PC-3 (cell line): Measurements from ENCODE around the gene ATF6. TPM values are rescaled to one million over a fixed set of nuclear protein-coding genes. Genes with fewer than 3 reads are reported as not detected.

Experiments
- ATAC-seq: fragments of 200-7000 bp; cut with Tn5 transposase; 2 replicates; pipeline ENCODE4 v1.9.1; 2020; ENCODE audit warnings: mild to moderate bottlenecking, moderate library complexity
- BruUV-seq: library from RNA; stranded (reverse); fragments of 400-500 nt; replicated peaks from 2 replicates; lab custom pipeline; 2021; lab: Mats Ljungman, UMichigan
- CTCF ChIA-PET: fragments of 300-600 bp; sonication (Branson Sonifier 250); formaldehyde crosslinking; loops from one replicate; lab custom pipeline; 2022; ENCODE audit warnings: antibody characterized with exemption; lab: Charles Lee
- POLR2A ChIA-PET: fragments of 300-600 bp; sonication (Branson Sonifier 250); formaldehyde crosslinking; loops from one replicate; lab custom pipeline; 2022; ENCODE audit warnings: antibody characterized with exemption; ENCODE audit not compliant: unreplicated experiment; lab: Charles Lee
- DNase-seq: peaks from one replicate; pipeline ENCODE4 v3.0.0-alpha.2; 2015
- H2AFZ ChIP-seq: fragments of 300-600 bp; sonication (generic); 2 replicates; pipeline ENCODE4 v1.6.0; 2016; ENCODE audit warnings: antibody characterized with exemption, low read length
- H3F3A ChIP-seq: fragments of 300-600 bp; sonication (generic); one replicate; pipeline ENCODE4 v1.6.0; 2017; ENCODE audit warnings: antibody characterized with exemption, low read length, control low read depth, mild to moderate bottlenecking; ENCODE audit not compliant: unreplicated experiment
- H3K27ac ChIP-seq: fragments of 300-600 bp; sonication (generic); 2 replicates; pipeline ENCODE4 v1.5.1; 2016; ENCODE audit warnings: mild to moderate bottlenecking, low read length
- H3K27me3 ChIP-seq: fragments of 300-600 bp; sonication (generic); 2 replicates; pipeline ENCODE4 v1.6.1; 2016; ENCODE audit warnings: low read length, mixed read lengths
- H3K36me3 ChIP-seq: fragments of 300-600 bp; sonication (generic); 2 replicates; pipeline ENCODE4 v1.6.1; 2016; ENCODE audit warnings: low read depth, mixed run types, low read length, mixed read lengths
- H3K4me1 ChIP-seq: fragments of 300-600 bp; sonication (generic); 2 replicates; pipeline ENCODE4 v1.5.1; 2016; ENCODE audit warnings: low read length; ENCODE audit not compliant: insufficient read depth
- H3K4me2 ChIP-seq: fragments of 300-600 bp; sonication (generic); 2 replicates; pipeline ENCODE4 v1.6.0; 2016; ENCODE audit warnings: low read length
- H3K4me3 ChIP-seq: fragments of 300-600 bp; sonication (generic); 2 replicates; pipeline ENCODE4 v1.5.1; 2016; ENCODE audit warnings: mild to moderate bottlenecking, low read length, mixed read lengths
- H3K79me2 ChIP-seq: fragments of 300-600 bp; sonication (generic); 2 replicates; pipeline ENCODE4 v1.6.1; 2017; ENCODE audit warnings: low read length, mixed read lengths
- H3K9ac ChIP-seq: fragments of 300-600 bp; sonication (generic); 2 replicates; pipeline ENCODE4 v1.6.0; 2016; ENCODE audit warnings: mild to moderate bottlenecking, low read length
- H3K9me2 ChIP-seq: fragments of 300-600 bp; sonication (generic); replicated peaks from 2 replicates; pipeline ENCODE4 v1.6.1; 2016; ENCODE audit warnings: mixed run types, low read length, mixed read lengths
- H3K9me3 ChIP-seq: fragments of 300-600 bp; sonication (generic); 2 replicates; pipeline ENCODE4 v1.6.1; 2016; ENCODE audit warnings: low read length, mixed read lengths
- H4K20me1 ChIP-seq: fragments of 300-600 bp; sonication (generic); 2 replicates; pipeline ENCODE4 v1.6.1; 2016; ENCODE audit warnings: low read length, mixed read lengths
- CTCF ChIP-seq: fragments of 300-600 bp; sonication (generic); conservative IDR thresholded peaks from 2 replicates; pipeline ENCODE4 v1.5.1; 2017; ENCODE audit warnings: antibody characterized with exemption, low read depth, mild to moderate bottlenecking, low read length
- EZH2 ChIP-seq: fragments of 300-600 bp; sonication (generic); IDR thresholded peaks from one replicate; pipeline ENCODE4 v1.6.1; 2017; ENCODE audit warnings: antibody characterized with exemption, mild to moderate bottlenecking, low read length; ENCODE audit not compliant: unreplicated experiment
- EZH2phosphoT487 ChIP-seq: fragments of 300-600 bp; sonication (generic); IDR thresholded peaks from 2 replicates; pipeline ENCODE4 v1.6.1; 2018; ENCODE audit warnings: mild to moderate bottlenecking, antibody characterized with exemption, low read length, borderline replicate concordance
- intact Hi-C: fragments of 100-400 bp; cut with micrococcal nuclease; formaldehyde crosslinking; loops from 2 replicates; pipeline ENCODE4 v1.9.0; 2023
- total RNA-seq: library from RNA; depleted of rRNA; stranded (reverse); fragments of >200 nt; gene quantifications from 2 replicates; pipeline ENCODE4 v1.2.3, GENCODE V29; 2014

Gene ATF6
- total RNA-seq, 1 experiment from 2014 or later: 19.7 TPM

DNA sequence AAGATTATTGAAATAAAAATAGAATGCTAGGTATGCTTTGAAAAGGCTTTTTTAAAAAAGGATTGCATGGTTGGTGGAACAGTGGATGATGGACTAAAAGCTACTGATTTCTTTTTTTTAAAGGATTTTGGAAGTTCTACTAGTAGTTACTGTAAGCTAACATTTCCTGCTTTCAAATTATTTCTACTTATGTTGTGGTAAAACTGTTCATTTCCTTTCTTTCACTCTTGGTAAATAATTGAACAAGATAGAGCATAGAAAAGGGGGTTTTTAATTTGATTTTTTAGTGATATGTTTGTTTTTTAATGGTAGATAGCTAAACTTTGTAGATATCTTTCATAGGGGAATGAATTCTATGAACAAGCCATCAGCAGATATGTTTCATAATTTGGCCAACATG lies 153.1 kb downstream of the ATF6 start:
- ATAC-seq (no peak), DNase-seq (no peak)
- Histone ChIP-seq H3K79me2 (no peaks in the 10 kb centered on the region), H3K36me3 (no peaks in the 10 kb centered on the region), H2AFZ (no peak overlapping the region), H4K20me1 (no peaks in the 10 kb centered on the region), H3K9me3 (no peaks in the 10 kb centered on the region), H3K27me3 (no peaks in the 10 kb centered on the region), H3K4me1 (peaks cover 20% of the 10 kb centered on the region), H3F3A (no peaks in the 10 kb centered on the region), H3K4me2 (no peak overlapping the region), H3K27ac (no peak overlapping the region), H3K9ac (no peak overlapping the region), H3K4me3 (no peak overlapping the region), H3K9me2 (no peaks in the 10 kb centered on the region)
- TF ChIP-seq EZH2: no peak
- no peak for TF ChIP-seq CTCF
- no peak for TF ChIP-seq EZH2phosphoT487
- CTCF ChIA-PET: no interaction called here
- no TSS peak for BruUV-seq
- intact Hi-C loops: no loop called here
- POLR2A ChIA-PET: interaction anchor here (0.6 kb wide), 1 partner anchor 41 kb away, joined by 3 read pairs; no protein-coding TSS in a partner anchor

DNA sequence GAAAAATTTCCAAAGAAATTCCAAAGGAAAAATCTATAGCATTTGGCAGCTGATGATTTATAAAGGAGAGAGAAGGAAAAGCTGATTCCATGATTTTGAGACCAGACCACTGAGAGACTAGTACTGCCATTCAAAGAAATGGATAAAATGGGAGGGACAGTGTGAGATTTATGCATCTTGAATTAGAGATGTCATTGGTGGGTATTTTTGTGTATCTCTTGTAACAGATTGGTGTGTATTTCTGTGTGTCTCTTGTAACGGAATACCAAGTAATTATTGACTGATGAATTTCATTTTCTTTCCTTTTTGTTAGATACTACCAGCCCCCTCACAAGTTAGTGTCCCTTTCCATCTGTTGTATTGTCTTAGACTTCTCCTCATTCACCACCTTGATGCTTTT lies 155.4 kb downstream of the ATF6 start:
- Histone ChIP-seq H3K27me3 (no peaks in the 10 kb centered on the region), H4K20me1 (no peaks in the 10 kb centered on the region), H3K27ac (no peak overlapping the region), H3K9me2 (no peaks in the 10 kb centered on the region), H3K4me2 (no peak overlapping the region), H3K79me2 (no peaks in the 10 kb centered on the region), H3F3A (no peaks in the 10 kb centered on the region), H3K4me3 (no peak overlapping the region), H3K9ac (no peak overlapping the region), H3K36me3 (no peaks in the 10 kb centered on the region), H3K4me1 (peaks cover 9% of the 10 kb centered on the region), H3K9me3 (no peaks in the 10 kb centered on the region), H2AFZ (no peak overlapping the region)
- TF ChIP-seq EZH2phosphoT487 (no peak), CTCF (no peak), EZH2 (no peak)
- ChIA-PET POLR2A (no interaction called here), CTCF (no interaction called here)
- no TSS peak for BruUV-seq
- DNase-seq (no peak), ATAC-seq (no peak)
- intact Hi-C loops: no loop called here

DNA sequence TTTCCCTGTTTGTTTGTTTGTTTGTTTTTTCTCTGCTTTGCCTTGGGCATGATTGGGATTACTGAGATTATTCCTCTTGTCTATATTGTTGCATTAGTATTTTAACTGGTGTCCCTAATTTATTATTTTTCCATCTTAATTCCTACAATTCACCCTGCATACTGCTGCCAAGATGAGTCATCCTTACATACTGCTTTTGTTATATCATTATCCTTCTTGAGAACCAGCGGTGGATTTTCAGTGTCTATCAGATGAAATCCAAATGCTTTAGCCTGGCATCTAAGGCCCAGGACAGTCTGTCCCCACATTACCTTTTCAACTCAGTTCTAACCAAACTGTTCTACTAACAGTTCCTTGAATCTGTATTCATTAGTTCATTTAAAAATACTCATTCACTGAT lies 155.9 kb downstream of the ATF6 start:
- DNase-seq (peak; percentile 42), ATAC-seq (peak; percentile 70)
- no peaks in the 10 kb centered on the region for H3K9me3 ChIP-seq
- no TSS peak for BruUV-seq
- no peak overlapping the region for H2AFZ ChIP-seq
- intact Hi-C loops: no loop called here
- H3K36me3 ChIP-seq: no peaks in the 10 kb centered on the region
- TF ChIP-seq CTCF (no peak), EZH2 (no peak), EZH2phosphoT487 (no peak)
- no peaks in the 10 kb centered on the region for H3K9me2 ChIP-seq
- H3K9ac ChIP-seq: no peak overlapping the region
- no peaks in the 10 kb centered on the region for H3K79me2 ChIP-seq
- H4K20me1 ChIP-seq: no peaks in the 10 kb centered on the region
- H3K27ac ChIP-seq: no peak overlapping the region
- no peaks in the 10 kb centered on the region for H3K27me3 ChIP-seq
- no peak overlapping the region for H3K4me3 ChIP-seq
- H3F3A ChIP-seq: no peaks in the 10 kb centered on the region
- peaks cover 9% of the 10 kb centered on the region for H3K4me1 ChIP-seq
- CTCF ChIA-PET: no interaction called here
- POLR2A ChIA-PET: no interaction called here
- no peak overlapping the region for H3K4me2 ChIP-seq
